NOMO-1 treated with dmso at 0.1 percent for 144 hours (cell line): Measurements from ENCODE around the gene ZNF521.
A peak's percentile ranks its signal among the peaks of the same experiment; 100 is the strongest.
"Not testable (repeated sequence)": the region's sequence is repeated elsewhere in the genome, so short reads cannot be mapped to it uniquely, and the experiment has no call there.

Experiments
- DNase-seq: peaks from one replicate; lab custom pipeline; 2025; ENCODE audit not compliant: unreplicated experiment; lab: John Stamatoyannopoulos, UW

The ZNF521 gene

DNA sequence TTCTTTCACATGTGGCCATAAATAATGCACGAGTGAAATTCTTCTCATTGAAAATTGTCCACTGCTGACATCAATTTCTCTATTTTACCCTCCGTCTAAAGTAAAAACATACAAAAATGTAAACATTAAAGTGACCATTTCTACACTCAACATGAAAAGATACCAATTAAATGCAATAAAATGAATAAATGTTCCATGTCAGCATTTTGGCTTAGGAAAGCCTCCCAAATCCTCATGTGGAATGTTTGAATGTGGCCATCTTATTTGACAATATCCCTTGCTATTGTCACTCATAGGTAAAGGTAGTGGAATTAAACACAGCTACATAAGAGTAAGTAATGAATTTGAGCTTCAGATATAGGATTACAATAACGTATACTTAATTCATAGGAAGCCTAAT lies 60.8 kb downstream of the ZNF521 start:
- DNase-seq: no peak

DNA sequence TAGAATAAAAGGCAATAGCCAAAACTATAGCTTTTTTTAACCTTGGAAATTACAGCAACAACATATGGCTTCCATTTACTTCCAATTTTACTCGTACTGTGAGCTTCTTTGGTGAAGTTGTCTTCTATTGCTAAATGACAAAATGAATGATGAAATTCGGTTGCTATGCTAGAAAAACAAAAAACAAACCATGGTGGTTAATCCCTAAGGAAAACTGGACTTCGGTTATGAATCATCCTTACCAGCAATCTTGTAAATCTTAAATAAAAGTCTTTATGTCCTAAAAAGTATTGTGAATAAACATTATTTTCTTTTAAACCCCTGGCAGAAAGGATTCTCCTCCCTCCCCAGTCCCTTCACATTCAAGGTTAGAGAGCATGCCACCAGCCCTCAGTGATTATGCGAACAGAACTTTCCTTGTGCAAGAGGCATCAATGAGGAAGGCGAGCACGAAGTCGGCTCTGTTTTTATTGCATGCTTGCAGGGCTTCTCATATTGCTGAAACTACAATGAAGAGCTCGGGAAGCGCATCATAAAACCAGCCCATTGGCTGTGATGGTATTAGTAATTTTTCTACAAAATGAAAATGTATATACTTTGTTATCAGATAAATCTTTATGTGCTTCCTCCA lies 62.9 kb downstream of the ZNF521 start:
- DNase-seq: peak; percentile 81

DNA sequence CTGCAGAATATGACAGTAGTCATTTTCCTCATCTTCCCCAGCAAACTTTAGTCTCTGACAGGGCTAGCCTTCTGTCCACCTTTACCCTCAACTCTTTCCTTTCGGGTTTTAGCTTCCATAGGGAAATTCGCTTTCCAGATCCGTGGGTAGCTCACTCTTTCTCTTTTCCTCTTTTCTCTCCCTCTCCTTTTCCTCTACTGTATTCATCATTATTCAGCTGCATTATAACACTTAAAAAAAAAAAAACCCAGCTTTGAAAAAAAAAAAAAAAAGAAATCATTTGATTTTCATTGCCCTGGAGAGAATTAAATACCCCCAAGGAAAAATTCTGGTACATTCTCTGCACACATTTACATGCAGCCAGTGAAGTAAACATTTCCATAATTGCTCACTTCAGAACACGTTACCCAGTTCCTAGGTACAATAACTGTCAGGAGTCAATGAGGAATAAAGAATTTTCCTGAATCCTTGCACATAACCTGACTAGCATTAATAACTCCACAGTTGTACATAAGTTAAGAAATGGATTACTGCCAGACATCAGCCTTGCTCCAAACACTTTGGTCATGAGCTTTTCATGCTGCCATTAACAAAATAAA lies 63.5 kb downstream of the ZNF521 start:
- DNase-seq: no peak

DNA sequence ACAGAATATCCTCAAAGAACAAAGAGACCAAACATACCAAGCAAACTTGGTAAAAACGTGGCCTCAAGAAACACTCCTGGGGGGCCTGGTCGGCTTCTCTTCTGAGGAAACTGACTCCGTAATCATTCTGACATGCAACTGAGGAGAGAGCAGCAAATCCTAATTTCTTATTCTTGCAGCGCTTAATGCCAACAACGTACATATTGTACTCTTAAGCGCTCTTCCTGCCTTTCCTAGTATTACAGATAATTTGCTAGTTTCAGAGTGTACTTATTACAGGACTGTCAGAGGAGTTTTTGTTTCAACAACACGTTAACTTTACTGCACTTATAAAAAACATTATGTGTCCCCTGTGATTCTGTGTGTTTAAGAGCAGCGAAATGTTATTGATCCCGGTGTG lies 64.9 kb downstream of the ZNF521 start:
- no peak for DNase-seq

DNA sequence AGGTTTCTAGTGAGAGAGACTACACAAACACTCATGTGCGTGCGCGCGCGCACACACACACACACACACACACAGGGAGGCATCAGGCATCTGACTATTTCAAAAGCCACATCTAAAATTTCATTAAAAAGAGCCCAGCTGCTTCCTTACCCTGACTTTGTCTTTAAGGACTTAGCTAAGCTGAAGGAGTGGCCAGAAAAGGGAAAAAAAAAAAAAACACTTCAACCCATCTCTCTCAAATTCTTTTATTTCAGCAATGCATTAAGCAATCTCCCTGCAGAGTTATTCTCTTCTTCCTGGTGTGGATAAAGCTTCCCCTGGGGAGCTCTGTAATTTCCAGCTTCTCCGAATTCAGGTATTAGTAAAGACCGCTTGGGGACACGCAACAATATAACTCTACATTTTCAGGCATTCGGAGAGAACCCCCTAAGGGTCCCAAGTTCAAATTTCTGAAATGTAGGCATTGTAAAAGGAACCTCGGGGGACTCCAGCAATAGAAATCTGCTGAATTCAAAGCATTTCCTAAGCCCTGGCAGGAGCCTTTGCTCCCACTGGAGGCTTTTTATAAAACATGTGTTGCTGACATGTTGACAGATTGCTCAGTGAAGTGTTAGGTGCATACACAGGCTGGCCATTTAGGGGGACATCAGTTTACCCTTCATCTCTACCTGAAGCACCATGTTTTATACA lies 67.0 kb downstream of the ZNF521 start:
- DNase-seq: no peak

DNA sequence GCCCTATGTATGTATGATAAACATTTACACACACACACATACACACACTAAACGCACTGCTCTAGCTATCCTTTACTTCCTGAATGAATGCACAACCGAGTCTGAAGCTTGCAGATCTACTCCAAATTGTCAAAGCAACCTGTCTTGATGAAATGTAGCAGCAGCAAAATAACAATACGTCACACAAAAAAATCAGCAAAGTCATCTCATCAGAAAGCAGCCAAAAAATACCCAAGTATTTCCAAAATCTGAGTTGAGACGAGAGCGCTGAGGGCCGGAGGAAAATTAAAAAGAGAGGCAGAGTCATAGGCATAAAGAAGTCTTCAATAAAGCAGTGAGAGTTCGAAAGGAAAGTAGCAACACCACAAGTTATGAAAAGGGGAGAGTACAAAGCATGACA lies 67.7 kb downstream of the ZNF521 start:
- DNase-seq: no peak

DNA sequence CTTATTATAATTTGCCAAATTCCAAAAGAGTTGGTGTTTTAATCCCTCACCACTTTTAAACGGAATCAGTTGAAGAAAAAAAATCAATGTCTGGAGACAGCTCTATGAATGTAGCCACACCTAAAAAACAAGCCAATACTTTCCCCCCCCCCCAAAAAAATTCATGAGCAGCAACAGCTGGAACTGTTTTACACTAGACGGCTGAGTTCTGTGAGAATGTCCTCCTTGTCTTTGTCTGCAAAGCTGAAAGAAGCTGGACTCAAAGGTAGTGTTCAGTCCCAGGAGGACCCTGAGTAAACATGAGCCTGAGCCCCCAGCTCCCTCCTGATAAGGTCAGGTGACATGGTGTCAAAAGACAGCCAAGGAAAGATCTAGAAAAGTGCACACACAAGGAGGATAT lies 68.2 kb downstream of the ZNF521 start:
- no peak for DNase-seq

DNA sequence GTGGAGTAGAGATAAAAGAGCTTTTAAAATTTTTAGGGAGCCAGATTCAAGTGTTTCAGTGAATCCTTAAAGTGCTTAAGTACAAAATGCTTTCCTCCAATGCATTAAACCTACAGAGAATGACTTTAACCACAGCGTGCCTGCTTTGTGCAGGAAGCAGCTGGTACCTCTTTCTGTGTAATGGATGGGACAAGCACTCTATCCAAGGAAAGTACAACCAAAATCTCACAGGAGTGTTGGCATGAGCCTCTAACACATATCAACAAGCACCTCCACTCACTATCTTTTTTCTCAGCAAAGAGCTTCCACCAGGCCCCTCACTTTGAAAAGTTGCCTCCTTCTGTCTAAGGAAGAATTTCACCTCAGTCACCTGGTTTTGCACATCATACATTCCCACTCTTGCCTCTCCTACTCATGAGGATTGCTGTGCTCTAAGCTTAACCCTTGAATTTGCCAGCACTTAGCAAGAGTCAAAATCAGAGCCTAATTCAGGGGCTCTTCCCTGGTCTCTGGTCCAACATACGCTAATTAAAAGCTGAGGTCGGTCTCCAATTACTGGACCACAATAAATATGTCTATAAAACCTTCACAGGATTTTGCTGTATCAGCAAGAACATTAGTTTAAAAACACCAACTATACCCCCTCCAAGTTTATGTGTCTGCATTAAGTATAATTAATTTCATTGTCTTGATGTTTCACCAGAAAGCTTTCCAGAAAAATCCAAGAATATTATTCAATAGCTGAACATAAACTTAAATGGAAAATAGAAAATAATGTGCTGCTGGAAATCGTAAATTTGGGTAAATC lies 68.9 kb downstream of the ZNF521 start:
- DNase-seq: no peak

DNA sequence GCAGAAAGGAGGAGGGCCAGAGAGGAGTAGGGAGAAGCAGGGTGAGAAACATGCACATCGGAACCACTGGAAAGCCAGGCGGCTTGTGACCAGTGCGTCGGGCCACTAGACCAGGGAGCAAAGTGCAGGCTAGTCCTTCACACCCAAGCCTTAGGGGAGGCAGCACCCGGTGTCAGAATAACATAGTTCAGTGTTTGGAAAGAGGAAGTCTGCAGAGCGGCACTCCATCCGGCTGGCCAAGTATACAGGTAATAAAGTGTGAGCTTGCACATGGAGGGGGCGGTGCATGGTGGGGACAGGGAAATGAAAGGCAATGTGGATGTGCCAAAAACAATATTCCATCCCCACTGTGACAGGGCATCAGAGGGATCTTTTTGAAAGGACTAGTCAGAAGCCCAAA lies 69.7 kb downstream of the ZNF521 start:
- peak; percentile 69 for DNase-seq

DNA sequence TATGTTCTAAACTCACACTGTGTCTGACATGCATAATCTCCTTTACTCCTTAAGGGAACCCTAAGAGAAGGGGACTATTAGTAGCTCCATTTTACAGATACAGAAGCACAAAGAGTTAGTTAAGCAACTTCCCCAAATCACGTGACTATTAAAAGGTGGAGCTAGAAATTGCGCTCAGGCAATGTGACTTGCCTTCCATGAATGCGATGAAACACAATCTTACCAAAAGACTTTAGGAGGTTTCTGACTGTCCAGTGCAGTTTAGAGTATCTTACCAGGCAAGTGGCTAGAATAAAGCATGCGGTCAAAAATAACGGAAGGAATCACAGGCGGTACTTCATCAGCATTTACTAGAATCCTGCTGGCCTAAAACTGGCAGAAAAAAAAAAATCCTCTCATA lies 70.4 kb downstream of the ZNF521 start:
- DNase-seq: no peak

DNA sequence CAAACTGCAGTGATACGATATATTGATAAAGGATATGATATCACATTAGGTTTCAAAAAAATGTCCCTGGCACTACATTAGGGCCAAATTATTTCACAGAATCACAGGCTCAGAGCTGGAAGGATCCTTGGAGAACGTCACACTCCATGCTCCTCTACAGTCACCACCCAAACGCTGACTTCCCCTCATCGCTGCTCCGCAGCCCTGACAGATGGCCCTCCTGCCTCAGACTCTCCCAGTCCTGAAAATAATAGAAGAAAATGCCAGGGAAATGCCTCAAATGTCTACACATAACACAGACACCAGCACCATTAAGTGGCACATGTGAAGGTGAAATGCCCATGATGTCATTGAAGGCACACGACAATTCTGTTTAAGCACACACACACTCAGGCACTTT lies 72.0 kb downstream of the ZNF521 start:
- no peak for DNase-seq

DNA sequence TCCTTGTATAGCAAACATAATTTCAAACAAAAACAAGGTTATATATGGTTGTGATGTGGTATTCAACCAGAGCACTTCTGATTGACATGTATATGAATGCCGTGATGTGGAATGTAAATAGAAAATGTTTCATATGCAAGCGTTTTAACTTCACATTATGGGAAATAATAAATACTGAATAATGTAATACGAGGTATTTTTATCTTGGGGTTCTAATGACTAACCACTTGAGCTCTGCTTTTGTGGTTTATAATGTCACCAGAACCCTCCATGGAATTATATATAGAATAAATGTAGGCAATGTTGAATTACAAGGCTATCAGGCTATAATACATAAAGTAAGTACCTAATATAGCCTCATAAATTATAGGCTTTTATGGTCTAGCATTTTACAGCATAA lies 72.4 kb downstream of the ZNF521 start:
- DNase-seq: no peak

DNA sequence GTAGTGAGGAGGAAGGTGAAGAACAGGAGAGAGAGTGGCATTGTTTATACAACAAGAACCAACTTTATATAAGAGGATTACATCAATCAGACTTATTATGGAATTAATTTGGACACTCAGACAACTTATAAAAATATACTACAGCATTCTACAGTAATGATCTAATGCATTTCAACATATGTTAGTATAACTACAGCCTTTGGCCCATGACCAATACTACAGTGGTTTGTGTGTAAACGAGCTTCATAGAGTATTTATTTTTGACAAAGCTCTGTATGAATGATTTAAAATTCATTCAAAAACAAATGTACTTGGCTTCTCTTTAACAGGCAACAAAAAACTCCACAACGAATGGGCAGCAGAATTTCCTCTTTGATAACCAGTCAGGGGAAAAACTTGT lies 72.8 kb downstream of the ZNF521 start:
- no peak for DNase-seq

DNA sequence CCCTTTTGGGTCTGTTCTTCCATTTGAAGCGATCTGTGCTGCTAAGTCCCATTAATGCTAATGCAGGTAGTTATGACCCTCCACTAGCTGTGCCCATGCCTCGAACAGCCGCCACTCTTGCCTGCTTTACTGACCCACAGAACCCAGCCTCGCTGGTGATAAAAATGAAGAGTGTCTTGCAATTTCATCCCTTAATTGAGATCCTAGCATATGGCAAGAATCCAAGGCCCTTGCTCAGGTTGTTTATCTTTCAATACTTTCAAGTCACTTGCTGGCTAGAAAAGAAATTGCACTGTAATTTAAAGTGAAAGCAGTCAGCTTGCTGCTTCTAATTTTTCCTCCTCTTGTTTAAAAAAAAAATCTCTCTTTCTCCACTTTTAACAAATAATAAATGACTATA lies 73.6 kb downstream of the ZNF521 start:
- DNase-seq: no peak

DNA sequence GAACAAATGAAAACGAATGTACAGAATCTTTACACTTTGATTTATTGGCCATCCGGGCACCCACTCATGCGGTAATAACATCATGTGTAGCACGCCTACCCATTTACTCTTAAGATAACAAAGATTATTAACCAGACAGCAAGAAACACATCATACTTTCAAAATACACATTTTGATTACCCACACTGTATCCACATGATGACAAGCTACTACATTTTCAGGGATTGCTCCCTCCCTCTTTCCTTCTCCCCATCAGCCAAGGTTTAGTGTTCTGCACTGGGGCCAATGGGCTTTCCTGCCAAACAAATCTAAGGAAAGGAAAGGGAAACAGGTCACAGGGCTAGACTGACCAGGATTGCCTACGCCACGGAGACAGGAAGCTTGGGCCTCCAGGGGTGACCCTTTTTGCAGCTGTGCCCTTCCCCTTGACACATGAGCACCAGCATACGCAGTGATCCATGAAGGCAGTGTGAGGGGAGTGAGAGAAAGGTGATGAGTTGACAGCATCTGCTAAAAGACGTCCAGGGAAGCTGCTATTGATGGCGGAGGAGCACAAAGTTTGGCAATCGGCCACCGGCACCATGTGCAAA lies 76.5 kb downstream of the ZNF521 start:
- no peak for DNase-seq

DNA sequence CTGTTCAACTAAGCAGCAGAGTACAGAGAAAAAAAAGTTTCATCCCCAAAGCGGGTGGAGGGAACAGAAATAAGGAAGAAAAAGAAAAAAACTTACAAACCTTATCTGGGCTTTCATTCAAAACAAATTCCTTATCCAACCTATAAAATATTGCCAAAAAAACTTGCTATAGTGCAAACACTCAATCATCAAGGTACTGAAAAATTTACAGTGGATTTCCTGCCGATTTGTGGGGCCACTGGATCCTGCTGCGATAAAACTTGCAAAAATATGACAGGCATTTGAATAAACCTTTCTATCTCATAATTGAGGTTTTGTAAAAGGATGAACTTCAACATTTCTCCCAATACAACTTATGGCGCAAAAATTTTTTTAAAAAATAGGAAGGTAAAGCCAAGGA lies 77.0 kb downstream of the ZNF521 start:
- no peak for DNase-seq

DNA sequence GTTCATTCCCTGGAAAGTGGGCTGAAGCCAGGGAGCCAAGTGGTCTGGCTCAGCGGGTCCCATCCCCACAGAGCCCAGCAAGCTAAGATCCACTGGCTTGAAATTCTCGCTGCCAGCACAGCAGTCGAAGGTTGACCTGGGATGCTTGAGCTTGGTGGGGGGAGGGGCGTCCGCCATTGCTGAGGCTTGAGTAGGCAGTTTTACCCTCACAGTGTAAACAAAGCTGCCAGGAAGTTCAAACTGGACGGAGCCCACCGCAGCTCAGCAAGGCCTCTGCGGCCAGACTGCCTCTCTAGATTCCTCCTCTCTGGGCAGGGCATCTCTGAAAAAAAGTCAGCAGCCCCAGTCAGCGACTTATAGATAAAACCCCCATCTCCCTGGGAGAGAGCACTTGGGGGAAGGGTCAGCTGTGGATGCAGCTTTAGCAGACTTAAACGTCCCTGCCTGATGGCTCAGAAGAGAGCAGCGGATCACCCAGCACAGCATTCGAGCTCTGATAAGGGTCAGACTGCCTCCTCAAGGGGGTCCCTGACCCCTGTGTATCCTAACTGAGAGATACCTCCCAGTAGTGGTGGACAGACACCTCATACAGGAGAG lies 84.9 kb downstream of the ZNF521 start:
- DNase-seq: not testable (repeated sequence)

DNA sequence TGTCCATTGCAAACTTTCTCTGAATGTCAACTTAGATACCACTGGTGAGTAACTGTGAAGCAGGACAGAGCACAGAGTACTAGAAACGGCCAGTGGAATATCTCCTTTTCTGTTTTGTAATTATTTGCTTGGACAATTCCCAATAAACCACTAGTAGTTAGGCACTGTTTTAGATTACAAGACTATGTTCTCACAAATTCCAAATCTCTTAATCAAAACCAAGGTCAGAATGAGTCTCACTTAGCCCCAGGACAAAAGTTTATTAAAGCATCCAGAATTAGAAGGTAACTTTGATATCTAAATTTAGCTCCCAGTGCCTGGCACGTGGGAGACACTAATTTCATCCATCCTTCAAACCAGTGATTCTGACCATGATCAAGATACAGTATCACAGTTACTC lies 89.0 kb downstream of the ZNF521 start:
- DNase-seq: no peak

DNA sequence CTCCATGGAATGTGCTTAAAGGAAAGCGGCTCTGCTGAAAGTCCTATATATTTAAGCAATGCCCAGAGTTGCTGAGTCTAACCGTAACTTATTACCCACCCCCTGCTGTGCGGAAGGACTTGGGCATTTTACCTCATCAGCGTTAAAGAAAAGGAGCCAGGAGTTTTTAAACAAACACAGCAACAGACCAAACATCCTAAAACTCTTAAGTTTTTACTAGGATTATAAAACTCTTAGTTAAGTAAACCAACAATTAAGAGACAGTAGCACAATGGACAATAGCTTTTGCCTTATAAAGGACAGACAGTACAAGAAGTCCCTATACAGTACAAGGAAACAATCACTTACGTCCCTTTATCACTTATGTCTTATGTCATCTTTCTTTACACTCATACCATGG lies 90.2 kb downstream of the ZNF521 start:
- no peak for DNase-seq

DNA sequence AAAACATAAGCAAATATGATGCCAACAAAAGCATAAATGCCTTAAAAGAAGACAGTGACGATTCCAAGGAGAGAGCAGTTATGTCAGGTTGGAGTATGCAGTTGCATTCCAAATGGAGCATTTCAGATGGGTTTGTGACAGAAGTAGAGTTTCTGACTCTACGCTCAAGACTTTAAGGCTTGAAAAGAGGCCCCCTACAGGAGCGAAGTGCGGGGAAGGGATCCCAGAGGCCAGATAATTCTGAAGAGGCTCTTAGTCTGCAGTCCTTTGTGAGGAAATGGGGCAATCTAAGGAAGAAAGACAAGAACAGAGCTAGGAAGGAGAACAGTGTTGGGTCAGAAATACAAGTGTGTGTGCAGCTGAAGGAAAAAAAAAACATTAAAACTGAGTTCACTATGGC lies 95.5 kb downstream of the ZNF521 start:
- DNase-seq: no peak

DNA sequence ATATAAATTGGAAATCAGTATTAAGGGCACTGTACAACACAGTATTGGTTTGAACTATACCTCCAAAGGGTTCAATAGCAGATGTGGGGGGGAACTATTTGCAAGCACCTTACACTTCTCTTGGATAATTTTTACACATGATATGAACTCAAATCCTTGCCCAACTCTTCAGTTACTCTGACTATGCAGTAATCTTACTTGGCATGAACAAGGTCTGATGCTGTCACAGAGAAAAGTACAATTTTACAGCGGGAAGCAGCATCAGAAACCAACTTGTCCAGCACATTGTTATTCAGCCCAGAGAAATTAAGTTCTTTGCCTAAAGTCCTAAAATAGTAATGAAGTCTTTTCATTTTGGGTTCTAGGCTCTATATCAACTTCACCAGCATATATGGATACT lies 98.2 kb downstream of the ZNF521 start:
- DNase-seq: no peak
